ENCODE measurements around the gene GLP1R. TPM values are rescaled to one million over a fixed set of nuclear protein-coding genes. Genes with fewer than 3 reads are reported as not detected.

Gene GLP1R
- total and polyA plus RNA-seq, 2 of the 13 experiments (the other 11 are each of a cell fraction or from before 2014, with no cell fraction given): not detected

DNA sequence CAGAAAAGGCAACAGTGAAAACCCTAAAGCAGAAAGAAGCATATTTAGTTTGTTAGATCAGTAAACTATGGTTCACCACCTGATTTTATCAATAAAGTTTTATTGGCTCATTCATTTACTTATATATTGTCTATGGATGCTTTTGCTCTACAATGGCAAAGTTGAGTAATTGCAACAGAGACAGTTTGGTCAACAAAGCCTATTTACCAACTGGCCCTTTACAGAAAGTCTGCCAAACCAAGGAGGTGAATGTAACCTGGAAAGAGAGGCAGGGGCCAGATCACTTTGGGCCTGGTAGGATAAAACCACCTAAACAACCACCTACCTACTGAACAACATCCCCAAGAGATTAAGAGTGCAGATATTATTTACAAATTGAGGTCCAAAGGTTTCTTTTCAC, 47.0 kb downstream of the GLP1R start:
- 0 out of 2 replicates have a peak, but pooled peaks cover 8% of the 10 kb centered on the region for H3K4me1 ChIP-seq (ENCODE audit: insufficient read depth, low read length)
- in situ Hi-C loops (cut with HindIII; ENCODE audit: extremely low pct_ligation_motif_present, low pct_unique_long_range_greater_than_20kb): no loop called here
- no peak overlapping the region for H3K27ac ChIP-seq (ENCODE audit: extremely low read length, insufficient read depth, low read length)
- ATAC-seq: no peak
- H3K9me3 ChIP-seq (ENCODE audit: low read length): no peaks in the 10 kb centered on the region
- FAIRE-seq: no peak
- no peak overlapping the region for H2AFZ ChIP-seq (ENCODE audit: low read length)
- H3K27me3 ChIP-seq (ENCODE audit: control insufficient read depth in 1 of 2, insufficient read depth in 2 of 2, low read length in 2 of 2): peaks cover 0 to 6% of the 10 kb centered on the region in 2 experiments; a peak in 1 of 5 replicates
- H3K4me3 ChIP-seq (replicated peaks in 1 of 3; ENCODE audit: insufficient read depth in 1 of 3, low read depth in 2 of 3, low read length in 3 of 3): no peak overlapping the region
- POLR2A ChIA-PET: no interaction called here
- TF ChIP-seq SETDB1 (CRISPR knock-in tag; IDR thresholded peaks at IDR 0.05; ENCODE audit: borderline replicate concordance) (no peak), ZNF572 (CRISPR knock-in tag; IDR thresholded peaks at IDR 0.05) (no peak)
- TF ChIP-seq, protein P1, sequence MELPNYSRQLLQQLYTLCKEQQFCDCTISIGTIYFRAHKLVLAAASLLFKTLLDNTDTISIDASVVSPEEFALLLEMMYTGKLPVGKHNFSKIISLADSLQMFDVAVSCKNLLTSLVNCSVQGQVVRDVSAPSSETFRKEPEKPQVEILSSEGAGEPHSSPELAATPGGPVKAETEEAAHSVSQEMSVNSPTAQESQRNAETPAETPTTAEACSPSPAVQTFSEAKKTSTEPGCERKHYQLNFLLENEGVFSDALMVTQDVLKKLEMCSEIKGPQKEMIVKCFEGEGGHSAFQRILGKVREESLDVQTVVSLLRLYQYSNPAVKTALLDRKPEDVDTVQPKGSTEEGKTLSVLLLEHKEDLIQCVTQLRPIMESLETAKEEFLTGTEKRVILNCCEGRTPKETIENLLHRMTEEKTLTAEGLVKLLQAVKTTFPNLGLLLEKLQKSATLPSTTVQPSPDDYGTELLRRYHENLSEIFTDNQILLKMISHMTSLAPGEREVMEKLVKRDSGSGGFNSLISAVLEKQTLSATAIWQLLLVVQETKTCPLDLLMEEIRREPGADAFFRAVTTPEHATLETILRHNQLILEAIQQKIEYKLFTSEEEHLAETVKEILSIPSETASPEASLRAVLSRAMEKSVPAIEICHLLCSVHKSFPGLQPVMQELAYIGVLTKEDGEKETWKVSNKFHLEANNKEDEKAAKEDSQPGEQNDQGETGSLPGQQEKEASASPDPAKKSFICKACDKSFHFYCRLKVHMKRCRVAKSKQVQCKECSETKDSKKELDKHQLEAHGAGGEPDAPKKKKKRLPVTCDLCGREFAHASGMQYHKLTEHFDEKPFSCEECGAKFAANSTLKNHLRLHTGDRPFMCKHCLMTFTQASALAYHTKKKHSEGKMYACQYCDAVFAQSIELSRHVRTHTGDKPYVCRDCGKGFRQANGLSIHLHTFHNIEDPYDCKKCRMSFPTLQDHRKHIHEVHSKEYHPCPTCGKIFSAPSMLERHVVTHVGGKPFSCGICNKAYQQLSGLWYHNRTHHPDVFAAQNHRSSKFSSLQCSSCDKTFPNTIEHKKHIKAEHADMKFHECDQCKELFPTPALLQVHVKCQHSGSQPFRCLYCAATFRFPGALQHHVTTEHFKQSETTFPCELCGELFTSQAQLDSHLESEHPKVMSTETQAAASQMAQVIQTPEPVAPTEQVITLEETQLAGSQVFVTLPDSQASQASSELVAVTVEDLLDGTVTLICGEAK (IDR thresholded peaks at IDR 0.05): 0 out of 2 replicates have a peak, but pooled peaks have one; percentile 29
- TF ChIP-seq, protein P1 (CRISPR knock-in tag; IDR thresholded peaks at IDR 0.05): no peak; the same call in 1 of the 2 replicates
- CTCF ChIA-PET (ENCODE audit: low intra/inter-chr PET ratio, low total read pairs): no interaction called here
- BruUV-seq (replicated peaks): no TSS peak
- no peak overlapping the region for H3K9ac ChIP-seq (ENCODE audit: insufficient read depth, low read depth, low read length)
- H3K79me2 ChIP-seq (ENCODE audit: insufficient read depth, low read length): no peaks in the 10 kb centered on the region
- H3K36me3 ChIP-seq (replicated peaks in 1 of 2; ENCODE audit: control insufficient read depth in 1 of 2, insufficient read depth in 2 of 2, low read length in 2 of 2): no peaks in the 10 kb centered on the region
- H3K4me2 ChIP-seq (ENCODE audit: low read depth, low read length): no peak overlapping the region
- H4K20me1 ChIP-seq (ENCODE audit: insufficient read depth, low read length): no peaks in the 10 kb centered on the region
- DNase-seq (ENCODE audit: low spot score): no peak
- intact Hi-C loops (cut with micrococcal nuclease; ENCODE audit: unreplicated experiment): no loop called here
